Fibroblast of mammary gland (primary cell): ENCODE results near the gene PAPOLG.

ENCODE experiments used
- DNase-seq: peaks from one replicate; pipeline ENCODE4 v3.0.0-alpha.2; 2010; ENCODE audit warnings: low read depth
- H3K4me3 ChIP-seq: 2 replicates; pipeline ENCODE4 v1.5.1; 2011; ENCODE audit warnings: low read depth, mild to moderate bottlenecking, low read length, moderate library complexity; ENCODE audit not compliant: control insufficient read depth
- TF ChIP-seq, protein P1 (sequence below): conservative IDR thresholded peaks from 2 replicates; pipeline ENCODE4 v1.5.1; 2011; ENCODE audit warnings: low read depth, low read length, inconsistent platforms; ENCODE audit not compliant: control insufficient read depth, insufficient read depth

PAPOLG gene

DNA sequence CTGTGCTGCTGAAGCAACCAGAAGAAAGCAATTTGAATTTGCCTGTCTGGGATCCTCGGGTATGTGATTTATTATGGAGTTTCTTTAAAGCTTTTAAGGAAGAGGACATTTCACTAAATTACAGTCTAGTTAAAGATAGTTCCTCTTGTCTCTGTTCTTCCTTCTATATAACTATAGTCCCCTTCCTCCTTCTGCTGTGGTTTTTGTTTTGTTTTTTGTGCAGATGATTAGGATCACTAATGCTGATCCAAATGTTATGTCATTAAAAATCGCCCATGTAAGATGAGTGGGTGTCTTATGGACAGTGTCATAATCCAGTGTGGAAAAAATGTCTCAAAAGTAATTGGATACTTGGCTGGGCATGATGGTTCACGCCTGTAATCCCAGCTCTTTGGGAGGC is 24.7 kb downstream of the PAPOLG start:
- TF ChIP-seq, protein P1, sequence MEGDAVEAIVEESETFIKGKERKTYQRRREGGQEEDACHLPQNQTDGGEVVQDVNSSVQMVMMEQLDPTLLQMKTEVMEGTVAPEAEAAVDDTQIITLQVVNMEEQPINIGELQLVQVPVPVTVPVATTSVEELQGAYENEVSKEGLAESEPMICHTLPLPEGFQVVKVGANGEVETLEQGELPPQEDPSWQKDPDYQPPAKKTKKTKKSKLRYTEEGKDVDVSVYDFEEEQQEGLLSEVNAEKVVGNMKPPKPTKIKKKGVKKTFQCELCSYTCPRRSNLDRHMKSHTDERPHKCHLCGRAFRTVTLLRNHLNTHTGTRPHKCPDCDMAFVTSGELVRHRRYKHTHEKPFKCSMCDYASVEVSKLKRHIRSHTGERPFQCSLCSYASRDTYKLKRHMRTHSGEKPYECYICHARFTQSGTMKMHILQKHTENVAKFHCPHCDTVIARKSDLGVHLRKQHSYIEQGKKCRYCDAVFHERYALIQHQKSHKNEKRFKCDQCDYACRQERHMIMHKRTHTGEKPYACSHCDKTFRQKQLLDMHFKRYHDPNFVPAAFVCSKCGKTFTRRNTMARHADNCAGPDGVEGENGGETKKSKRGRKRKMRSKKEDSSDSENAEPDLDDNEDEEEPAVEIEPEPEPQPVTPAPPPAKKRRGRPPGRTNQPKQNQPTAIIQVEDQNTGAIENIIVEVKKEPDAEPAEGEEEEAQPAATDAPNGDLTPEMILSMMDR = no peak
- peak; percentile 2 for DNase-seq
- no peak overlapping the region for H3K4me3 ChIP-seq

DNA sequence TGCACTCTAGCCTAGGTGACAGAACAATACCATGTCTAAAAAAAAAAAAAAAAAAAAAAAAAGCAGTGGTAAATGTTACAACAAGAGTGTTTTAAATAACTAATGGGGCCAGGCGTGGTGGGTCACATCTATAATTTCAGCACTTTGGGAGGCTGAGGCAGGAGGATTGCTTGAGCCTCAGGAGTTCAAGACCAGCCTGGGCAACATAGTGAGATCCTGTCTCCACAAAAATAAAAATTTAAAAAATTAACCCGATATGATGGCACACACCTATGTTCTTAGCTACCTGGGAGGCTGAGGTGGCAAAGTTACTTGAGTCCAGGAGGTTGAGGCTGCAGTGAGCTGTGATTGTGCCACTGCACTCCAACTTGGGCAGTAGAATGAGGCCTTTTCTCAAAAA is 37.1 kb downstream of the PAPOLG start:
- H3K4me3 ChIP-seq = no peak overlapping the region
- TF ChIP-seq, protein P1 = no peak
- DNase-seq = no peak

GRCh38 chr2:60794271-60794863 is 38.3 kb downstream of the PAPOLG start:
- H3K4me3 ChIP-seq = no peak overlapping the region
- peak; percentile 34 for DNase-seq
- TF ChIP-seq, protein P1 = peak; percentile 49

DNA sequence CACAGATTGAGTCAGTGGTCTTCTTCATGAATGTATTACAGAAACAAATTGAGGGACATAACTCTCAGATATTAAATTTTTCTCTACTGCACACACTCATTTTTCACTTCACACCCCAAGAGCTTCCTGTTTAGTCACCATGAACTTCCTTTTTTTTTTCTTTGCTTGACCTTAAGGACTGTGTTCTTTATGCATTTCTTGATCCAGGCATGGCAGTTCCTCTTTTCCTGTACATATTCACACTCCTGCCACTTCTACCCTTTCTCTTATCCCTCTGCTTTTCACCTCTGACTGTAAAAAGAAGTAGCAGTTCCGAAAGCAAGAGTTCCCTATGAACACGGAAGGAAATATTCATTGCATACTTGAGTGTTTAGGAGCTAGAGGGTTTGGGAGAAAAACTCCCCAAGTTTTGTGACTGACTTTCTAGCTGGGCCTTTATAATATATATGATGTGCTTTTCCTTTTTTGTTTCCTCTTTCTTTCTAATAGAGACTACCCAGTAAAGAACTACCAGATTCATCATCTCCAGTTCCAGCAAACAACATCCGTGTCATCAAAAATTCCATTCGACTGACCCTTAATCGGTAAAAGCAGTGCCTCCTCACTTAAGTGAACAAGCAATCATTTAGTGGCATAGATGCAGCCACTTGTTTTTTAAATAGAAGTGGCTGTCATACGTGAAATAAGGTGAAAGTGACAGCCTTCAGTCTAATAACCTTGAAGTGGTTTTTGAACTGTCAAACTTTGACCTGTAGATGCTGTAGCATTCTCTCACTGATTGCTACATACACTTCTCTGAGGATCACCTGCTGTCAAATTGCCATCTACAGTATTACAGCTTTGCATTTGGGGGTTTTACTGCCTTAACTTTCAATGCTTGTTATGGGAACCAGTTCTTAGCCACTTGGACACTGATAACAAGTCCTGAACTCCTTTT is 40.8 kb downstream of the PAPOLG start:
- H3K4me3 ChIP-seq = no peak overlapping the region
- DNase-seq = no peak
- TF ChIP-seq, protein P1 = no peak

GRCh38 chr2:60804473-60804872 is 48.4 kb downstream of the PAPOLG start:
- DNase-seq = no peak
- TF ChIP-seq, protein P1 = no peak
- no peak overlapping the region for H3K4me3 ChIP-seq

DNA sequence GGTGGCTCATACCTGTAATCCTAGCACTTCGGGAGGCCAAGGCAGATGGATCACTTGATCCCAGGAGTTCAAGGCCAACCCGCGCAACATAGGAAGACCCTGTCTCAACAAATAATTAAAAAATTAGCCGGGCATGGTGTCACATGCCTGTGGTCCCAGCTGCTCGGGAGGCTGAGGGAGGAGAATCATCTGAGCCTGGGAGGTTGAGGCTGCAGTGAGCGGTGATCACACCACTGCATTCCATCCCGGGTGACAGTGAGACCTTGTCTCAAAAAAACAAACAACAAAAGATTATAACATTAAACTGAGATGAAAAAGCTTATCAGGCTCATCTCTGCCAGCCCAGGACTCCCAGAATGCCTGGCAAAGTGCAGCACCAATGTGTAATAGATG is 50.5 kb downstream of the PAPOLG start:
- TF ChIP-seq, protein P1 = no peak
- DNase-seq = no peak
- no peak overlapping the region for H3K4me3 ChIP-seq
